Panc1 (cell line): Measurements from ENCODE around the gene RTCA.

Source experiments
- CTCF ChIP-seq: fragments of 450-650 bp; IDR thresholded peaks from 2 replicates; pipeline ENCODE4 v1.5.1; 2017; ENCODE audit warnings: mild to moderate bottlenecking
- POLR2AphosphoS5 ChIP-seq: IDR thresholded peaks from 2 replicates; pipeline ENCODE4 v1.6.1; 2012; ENCODE audit warnings: mild to moderate bottlenecking, low read depth, low read length, moderate library complexity
- SIN3A ChIP-seq: IDR thresholded peaks from 2 replicates; pipeline ENCODE4 v1.6.1; 2012; ENCODE audit warnings: low read depth, mild to moderate bottlenecking, low read length, moderate library complexity, borderline replicate concordance; ENCODE audit not compliant: insufficient read depth
- TCF7L2 ChIP-seq: IDR thresholded peaks from 2 replicates; pipeline ENCODE4 v1.6.1; 2011; ENCODE audit warnings: mild to moderate bottlenecking, low read depth, low read length, inconsistent platforms

- TF ChIP-seq TCF7L2, result no peak
- TF ChIP-seq POLR2AphosphoS5, result no peak
- no peak for TF ChIP-seq CTCF
- no peak for TF ChIP-seq SIN3A
Observed at GRCh38 chr1:100217834-100218233, 48.2 kb upstream of the RTCA start.
